ENCODE measurements around the gene STX12.
"Not testable (repeated sequence)": the region's sequence is repeated elsewhere in the genome, so short reads cannot be mapped to it uniquely, and the experiment has no call there.

Gene STX12

GRCh38 chr1:27830621-27831440 is 57.8 kb downstream of the STX12 start, which contains the start of gene PPP1R8:
PPP1R8 (plus strand) TSS chr1:27830782; CDS start chr1:27830836, 54 bp downstream.
- H3K36me3 ChIP-seq (ENCODE audit: control insufficient read depth, insufficient read depth, low read length): peaks cover 30% of the 10 kb centered on the region
- H3K9me3 ChIP-seq (ENCODE audit: control insufficient read depth, insufficient read depth, low read depth, low read length): no peaks in the 10 kb centered on the region
- H3K4me1 ChIP-seq (ENCODE audit: control insufficient read depth, insufficient read depth, low read length): peaks cover 12% of the 10 kb centered on the region
- peak within 1 kb of the TSS; percentile 96 for H3K9ac ChIP-seq (ENCODE audit: low read length)
- H3K4me3 ChIP-seq (ENCODE audit: low read depth, low read length): peak within 1 kb of the TSS; percentile 85
- peak within 1 kb of the TSS; percentile 97 for H3K27ac ChIP-seq (ENCODE audit: low read depth, low read length)
- no peaks in the 10 kb centered on the region for H3K27me3 ChIP-seq (ENCODE audit: control insufficient read depth, insufficient read depth, low read length)

- peaks cover 35% of the 10 kb centered on the region for H3K36me3 ChIP-seq (ENCODE audit: control insufficient read depth, insufficient read depth, low read length)
- H3K9me3 ChIP-seq (ENCODE audit: control insufficient read depth, insufficient read depth, low read depth, low read length): no peaks in the 10 kb centered on the region
- peak overlapping the region; percentile 96 for H3K9ac ChIP-seq (ENCODE audit: low read length)
- no peaks in the 10 kb centered on the region for H3K27me3 ChIP-seq (ENCODE audit: control insufficient read depth, insufficient read depth, low read length)
- H3K27ac ChIP-seq (ENCODE audit: low read depth, low read length): peak overlapping the region; percentile 97; the same call in 1 of the 2 replicates
- peak overlapping the region; percentile 85 for H3K4me3 ChIP-seq (ENCODE audit: low read depth, low read length)
- H3K4me1 ChIP-seq (ENCODE audit: control insufficient read depth, insufficient read depth, low read length): peaks cover 12% of the 10 kb centered on the region
These were observed 58.8 kb downstream of the STX12 start for GRCh38 chr1:27831568-27832410.

GRCh38 chr1:27832762-27833161 is 59.7 kb downstream of the STX12 start:
- Histone ChIP-seq H3K4me1 (ENCODE audit: control insufficient read depth, insufficient read depth, low read length) (peaks cover 12% of the 10 kb centered on the region), H3K36me3 (ENCODE audit: control insufficient read depth, insufficient read depth, low read length) (peaks cover 37% of the 10 kb centered on the region), H3K27ac (ENCODE audit: low read depth, low read length) (no peak overlapping the region), H3K4me3 (ENCODE audit: low read depth, low read length) (no peak overlapping the region), H3K27me3 (ENCODE audit: control insufficient read depth, insufficient read depth, low read length) (no peaks in the 10 kb centered on the region), H3K9me3 (ENCODE audit: control insufficient read depth, insufficient read depth, low read depth, low read length) (no peaks in the 10 kb centered on the region), H3K9ac (ENCODE audit: low read length) (peak overlapping the region; percentile 10)

GRCh38 chr1:27833470-27833869 is 60.5 kb downstream of the STX12 start:
- H3K27ac ChIP-seq (ENCODE audit: low read depth, low read length): no peak overlapping the region
- no peaks in the 10 kb centered on the region for H3K9me3 ChIP-seq (ENCODE audit: control insufficient read depth, insufficient read depth, low read depth, low read length)
- H3K27me3 ChIP-seq (ENCODE audit: control insufficient read depth, insufficient read depth, low read length): no peaks in the 10 kb centered on the region
- H3K36me3 ChIP-seq (ENCODE audit: control insufficient read depth, insufficient read depth, low read length): peaks cover 41% of the 10 kb centered on the region
- no peak overlapping the region for H3K4me3 ChIP-seq (ENCODE audit: low read depth, low read length)
- H3K9ac ChIP-seq (ENCODE audit: low read length): no peak overlapping the region
- H3K4me1 ChIP-seq (ENCODE audit: control insufficient read depth, insufficient read depth, low read length): peaks cover 12% of the 10 kb centered on the region

DNA sequence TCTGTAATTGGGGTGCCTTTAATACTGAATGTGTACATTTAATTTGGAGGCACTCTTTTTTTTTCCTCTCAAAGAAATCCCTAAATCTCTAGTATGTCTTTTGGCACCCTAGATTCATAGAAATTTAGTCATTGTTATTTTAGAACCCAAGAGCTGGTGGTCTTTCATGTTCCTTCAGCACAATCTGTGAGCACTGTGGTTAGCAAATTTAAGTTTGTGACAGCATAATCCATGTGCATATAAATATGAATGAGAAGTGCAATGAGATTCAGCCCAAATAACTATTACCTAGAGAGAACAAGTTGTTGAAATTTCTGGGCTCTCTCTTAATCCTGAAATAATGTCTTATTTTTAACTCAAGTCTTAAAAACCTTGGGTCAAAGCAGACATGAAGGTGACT is 62.0 kb downstream of the STX12 start:
- H3K9ac ChIP-seq (ENCODE audit: low read length): no peak overlapping the region
- H3K4me1 ChIP-seq (ENCODE audit: control insufficient read depth, insufficient read depth, low read length): peaks cover 12% of the 10 kb centered on the region
- H3K4me3 ChIP-seq (ENCODE audit: low read depth, low read length): no peak overlapping the region
- no peak overlapping the region for H3K27ac ChIP-seq (ENCODE audit: low read depth, low read length)
- no peaks in the 10 kb centered on the region for H3K9me3 ChIP-seq (ENCODE audit: control insufficient read depth, insufficient read depth, low read depth, low read length)
- H3K36me3 ChIP-seq (ENCODE audit: control insufficient read depth, insufficient read depth, low read length): peaks cover 56% of the 10 kb centered on the region
- no peaks in the 10 kb centered on the region for H3K27me3 ChIP-seq (ENCODE audit: control insufficient read depth, insufficient read depth, low read length)

GRCh38 chr1:27835501-27835900 is 62.5 kb downstream of the STX12 start:
- no peak overlapping the region for H3K9ac ChIP-seq (ENCODE audit: low read length)
- no peaks in the 10 kb centered on the region for H3K27me3 ChIP-seq (ENCODE audit: control insufficient read depth, insufficient read depth, low read length)
- peaks cover 61% of the 10 kb centered on the region for H3K36me3 ChIP-seq (ENCODE audit: control insufficient read depth, insufficient read depth, low read length)

GRCh38 chr1:27849951-27850350 is 76.9 kb downstream of the STX12 start:
- H3K27ac ChIP-seq (ENCODE audit: low read depth, low read length): no peak overlapping the region
- peaks cover 63% of the 10 kb centered on the region for H3K36me3 ChIP-seq (ENCODE audit: control insufficient read depth, insufficient read depth, low read length)
- H3K27me3 ChIP-seq (ENCODE audit: control insufficient read depth, insufficient read depth, low read length): no peaks in the 10 kb centered on the region
- no peak overlapping the region for H3K4me3 ChIP-seq (ENCODE audit: low read depth, low read length)
- peaks cover 7% of the 10 kb centered on the region for H3K9me3 ChIP-seq (ENCODE audit: control insufficient read depth, insufficient read depth, low read depth, low read length)
- H3K9ac ChIP-seq (ENCODE audit: low read length): no peak overlapping the region
- H3K4me1 ChIP-seq (ENCODE audit: control insufficient read depth, insufficient read depth, low read length): no peaks in the 10 kb centered on the region

More at GRCh38 chr1:27835501-27835900, 62.5 kb downstream of the STX12 start:
- no peak overlapping the region for H3K27ac ChIP-seq (ENCODE audit: low read depth, low read length)
- H3K9me3 ChIP-seq (ENCODE audit: control insufficient read depth, insufficient read depth, low read depth, low read length): no peaks in the 10 kb centered on the region
- no peak overlapping the region for H3K4me3 ChIP-seq (ENCODE audit: low read depth, low read length)
- peaks cover 12% of the 10 kb centered on the region for H3K4me1 ChIP-seq (ENCODE audit: control insufficient read depth, insufficient read depth, low read length)

DNA sequence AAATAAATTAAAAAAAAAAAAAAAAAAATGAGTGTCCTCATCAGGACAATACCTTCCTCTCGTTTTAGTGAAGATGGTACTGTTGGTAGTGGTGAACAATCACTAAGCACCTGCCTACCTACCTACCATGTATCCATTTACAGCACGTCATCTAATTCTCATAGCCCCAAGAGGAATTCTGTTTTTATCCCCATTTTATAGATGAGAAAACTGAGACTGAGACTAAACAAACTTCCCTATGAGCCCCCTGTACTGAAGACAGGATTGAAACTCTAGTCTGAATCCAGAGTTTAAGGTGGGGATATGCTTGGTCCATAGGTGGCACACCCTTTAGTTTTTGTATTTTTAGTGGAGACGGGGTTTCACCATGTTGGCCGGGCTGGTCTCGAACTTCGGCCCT is 82.1 kb downstream of the STX12 start:
- H3K9ac ChIP-seq (ENCODE audit: low read length): no peak overlapping the region
- no peak overlapping the region for H3K4me3 ChIP-seq (ENCODE audit: low read depth, low read length)
- H3K27me3 ChIP-seq (ENCODE audit: control insufficient read depth, insufficient read depth, low read length): no peaks in the 10 kb centered on the region
- H3K36me3 ChIP-seq (ENCODE audit: control insufficient read depth, insufficient read depth, low read length): peaks cover 19% of the 10 kb centered on the region
- peaks cover 7% of the 10 kb centered on the region for H3K9me3 ChIP-seq (ENCODE audit: control insufficient read depth, insufficient read depth, low read depth, low read length)
- H3K27ac ChIP-seq (ENCODE audit: low read depth, low read length): no peak overlapping the region
- peaks cover 13% of the 10 kb centered on the region for H3K4me1 ChIP-seq (ENCODE audit: control insufficient read depth, insufficient read depth, low read length)

- no peak overlapping the region for H3K9ac ChIP-seq (ENCODE audit: low read length)
- H3K4me3 ChIP-seq (ENCODE audit: low read depth, low read length): no peak overlapping the region
- H3K36me3 ChIP-seq (ENCODE audit: control insufficient read depth, insufficient read depth, low read length): peaks cover 2% of the 10 kb centered on the region
- H3K4me1 ChIP-seq (ENCODE audit: control insufficient read depth, insufficient read depth, low read length): peaks cover 13% of the 10 kb centered on the region
- peaks cover 1% of the 10 kb centered on the region; the same call in 1 of the 2 replicates for H3K9me3 ChIP-seq (ENCODE audit: control insufficient read depth, insufficient read depth, low read depth, low read length)
- no peak overlapping the region for H3K27ac ChIP-seq (ENCODE audit: low read depth, low read length)
- no peaks in the 10 kb centered on the region for H3K27me3 ChIP-seq (ENCODE audit: control insufficient read depth, insufficient read depth, low read length)
These were observed 83.7 kb downstream of the STX12 start for GRCh38 chr1:27856561-27857343.

DNA sequence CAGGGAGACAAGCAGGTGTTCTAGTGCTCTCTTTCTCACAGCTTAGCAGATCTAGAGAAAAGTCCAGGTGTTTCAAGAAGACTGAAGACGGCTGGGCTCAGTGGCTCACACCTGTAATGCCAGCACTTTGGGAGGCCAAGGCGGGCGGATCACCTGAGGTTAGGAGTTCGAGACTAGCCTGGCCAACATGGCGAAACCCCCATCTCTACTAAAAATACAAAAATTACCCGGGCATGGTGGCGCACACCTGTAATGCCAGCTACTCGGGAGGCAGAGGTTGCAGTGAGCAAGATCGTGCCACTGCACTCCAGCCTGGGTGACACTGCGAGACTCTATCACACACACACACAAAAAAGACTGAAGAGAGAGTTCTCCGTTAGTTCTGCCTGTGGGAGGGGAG is 84.5 kb downstream of the STX12 start:
- not testable (repeated sequence) for H3K9me3 ChIP-seq (ENCODE audit: control insufficient read depth, insufficient read depth, low read depth, low read length); H3K36me3 ChIP-seq (ENCODE audit: control insufficient read depth, insufficient read depth, low read length); H3K27ac ChIP-seq (ENCODE audit: low read depth, low read length); H3K27me3 ChIP-seq (ENCODE audit: control insufficient read depth, insufficient read depth, low read length); H3K9ac ChIP-seq (ENCODE audit: low read length); H3K4me3 ChIP-seq (ENCODE audit: low read depth, low read length)
- peaks cover 14% of the 10 kb centered on the region for H3K4me1 ChIP-seq (ENCODE audit: control insufficient read depth, insufficient read depth, low read length)
